GM19351 (cell line): ENCODE results near the gene DDX54.
A peak's percentile ranks its signal among the peaks of the same experiment; 100 is the strongest.
"Not testable (repeated sequence)": the region's sequence is repeated elsewhere in the genome, so short reads cannot be mapped to it uniquely, and the experiment has no call there.

Experiments
- ATAC-seq: cut with Tn5 transposase; IDR thresholded peaks from one replicate; pipeline ENCODE4 v1.9.1; 2021; ENCODE audit warnings: mild to moderate bottlenecking, moderate library complexity; ENCODE audit not compliant: unreplicated experiment

DDX54 gene

DNA sequence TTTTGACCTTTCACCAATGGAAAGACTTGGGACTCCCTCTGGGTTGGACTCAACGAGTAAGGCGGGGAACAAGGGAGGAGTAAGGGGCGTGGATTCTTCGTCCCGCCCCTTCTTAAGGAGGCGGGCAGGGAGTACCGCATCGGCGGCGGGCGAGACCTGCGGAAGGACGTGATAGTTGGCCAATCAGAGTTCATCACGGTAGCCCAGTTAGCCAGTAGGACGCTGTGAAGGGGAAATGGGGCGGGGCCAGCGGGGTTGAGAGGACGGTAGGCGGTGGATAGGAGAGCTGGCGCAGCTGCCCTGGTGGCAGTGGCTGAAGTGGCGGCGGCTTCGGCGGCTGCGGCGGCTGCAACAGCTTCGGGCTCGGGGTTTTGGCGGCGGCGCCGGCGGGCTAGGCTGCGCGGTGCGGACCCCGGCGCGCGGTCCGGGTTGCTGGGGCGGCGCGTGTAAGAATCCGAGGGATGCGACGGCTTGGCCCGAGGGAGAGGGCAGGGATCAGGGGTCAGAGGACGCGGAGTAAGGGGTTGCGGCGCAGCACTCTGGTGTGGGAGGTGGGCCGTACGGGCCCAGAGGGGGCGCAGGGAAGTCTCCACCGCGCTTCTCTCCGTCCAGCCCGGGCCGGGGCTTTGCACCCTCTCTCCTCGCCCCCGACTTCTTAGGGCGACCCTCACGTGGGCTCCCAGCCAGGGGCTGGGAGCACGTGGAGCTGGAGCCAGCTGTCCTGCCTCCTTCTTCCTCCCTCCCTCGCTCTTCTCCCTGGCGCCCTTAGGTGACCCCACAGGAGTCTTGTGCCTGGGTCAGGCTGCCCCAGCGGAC lies 36.1 kb upstream of the DDX54 start, which contains the start of gene TPCN1:
TPCN1 (plus strand) TSS at position 284 of the 816 bp plus-strand sequence. CDS start 5,389 bp downstream, outside the sequence.
- ATAC-seq, result peak; percentile 87

DNA sequence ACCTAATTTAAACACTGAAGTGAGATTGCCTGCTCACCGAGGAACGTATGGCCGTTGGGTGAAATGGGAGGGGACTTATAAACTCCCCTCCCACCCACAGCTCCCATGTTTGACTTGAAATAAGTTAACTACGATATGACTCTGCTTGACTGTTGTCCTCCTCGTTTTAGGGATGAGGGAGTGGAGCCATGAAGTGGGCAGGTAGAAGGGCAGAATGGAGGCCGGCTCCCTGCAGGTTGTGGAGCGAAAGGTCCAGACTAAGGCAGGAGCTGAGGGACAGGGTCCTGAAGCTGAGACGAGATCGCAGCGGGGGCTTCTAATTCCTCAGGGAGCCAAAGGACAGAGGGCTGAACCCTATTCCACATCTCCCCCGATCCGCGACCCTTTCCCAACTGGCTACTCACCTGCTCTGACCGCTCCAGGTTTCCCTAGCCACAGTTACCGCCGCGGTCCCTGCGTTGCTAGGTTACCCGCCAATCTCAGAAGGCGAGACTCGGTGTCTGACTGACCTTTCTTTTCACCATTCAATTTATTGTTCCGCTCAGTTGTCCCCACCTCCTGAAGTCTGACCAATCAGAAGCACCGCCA lies 35.4 kb upstream of the DDX54 start:
- ATAC-seq, result peak; percentile 1

DNA sequence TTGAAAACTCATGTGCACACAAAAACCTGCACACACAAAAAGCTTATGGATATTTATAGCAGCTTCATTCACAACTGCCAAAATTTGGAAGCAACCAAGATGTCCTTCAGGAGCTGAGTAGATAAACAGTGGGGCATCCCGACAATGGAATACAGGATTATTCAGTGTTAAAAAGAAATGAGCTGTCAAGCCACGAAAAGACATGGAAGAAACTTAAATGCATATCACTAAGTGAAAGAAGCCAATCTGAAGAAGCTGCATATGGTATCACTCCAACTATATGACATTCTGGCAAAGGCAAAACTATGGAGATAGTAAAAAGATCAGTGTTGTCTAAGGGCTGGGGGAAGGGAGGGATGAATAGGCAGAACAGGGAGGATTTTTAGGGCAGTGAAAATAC lies 30.7 kb upstream of the DDX54 start:
- no peak for ATAC-seq

DNA sequence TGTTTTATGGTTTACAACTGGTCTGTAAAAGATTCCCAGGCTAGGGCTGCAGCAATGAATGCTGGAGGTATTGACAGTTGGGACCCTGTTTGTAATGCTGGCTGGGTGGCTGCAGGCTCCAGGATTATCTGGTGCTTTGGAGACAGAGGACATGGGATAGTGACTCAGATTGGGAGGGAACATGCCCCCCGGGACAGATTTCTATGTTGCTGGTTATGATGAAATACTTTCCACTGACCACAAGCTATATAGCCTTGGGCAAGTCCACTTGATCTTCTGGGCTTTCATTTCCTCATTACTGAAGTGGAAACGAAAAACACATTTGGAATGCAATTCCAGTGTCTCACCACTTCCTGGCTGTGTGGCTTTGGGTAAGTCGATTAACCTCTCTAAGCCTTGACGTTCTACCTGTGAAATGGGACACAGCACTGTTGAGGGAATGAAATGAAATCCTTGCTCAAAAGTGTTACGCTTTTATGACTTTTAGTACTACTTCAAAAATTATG lies 29.7 kb upstream of the DDX54 start:
- peak; percentile 79 for ATAC-seq

DNA sequence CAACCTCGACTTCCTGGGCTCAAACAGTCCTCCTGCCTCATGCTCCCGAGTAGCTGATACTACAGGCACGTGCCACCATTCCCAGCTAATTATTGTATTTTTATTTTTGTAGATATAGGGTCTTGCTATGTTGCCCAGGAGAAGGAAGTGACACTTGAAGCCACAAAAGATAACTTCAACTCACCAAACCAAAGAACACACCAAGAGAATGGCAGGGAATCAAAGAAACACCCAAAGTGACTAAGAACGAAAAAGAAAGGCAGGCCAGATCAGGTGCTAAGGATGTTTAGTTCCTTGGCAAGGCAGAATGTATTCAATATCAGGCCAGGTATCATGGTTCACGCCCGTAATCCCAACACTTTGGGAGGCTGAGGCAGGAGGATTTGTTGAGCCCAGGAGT lies 25.9 kb upstream of the DDX54 start:
- no peak for ATAC-seq

DNA sequence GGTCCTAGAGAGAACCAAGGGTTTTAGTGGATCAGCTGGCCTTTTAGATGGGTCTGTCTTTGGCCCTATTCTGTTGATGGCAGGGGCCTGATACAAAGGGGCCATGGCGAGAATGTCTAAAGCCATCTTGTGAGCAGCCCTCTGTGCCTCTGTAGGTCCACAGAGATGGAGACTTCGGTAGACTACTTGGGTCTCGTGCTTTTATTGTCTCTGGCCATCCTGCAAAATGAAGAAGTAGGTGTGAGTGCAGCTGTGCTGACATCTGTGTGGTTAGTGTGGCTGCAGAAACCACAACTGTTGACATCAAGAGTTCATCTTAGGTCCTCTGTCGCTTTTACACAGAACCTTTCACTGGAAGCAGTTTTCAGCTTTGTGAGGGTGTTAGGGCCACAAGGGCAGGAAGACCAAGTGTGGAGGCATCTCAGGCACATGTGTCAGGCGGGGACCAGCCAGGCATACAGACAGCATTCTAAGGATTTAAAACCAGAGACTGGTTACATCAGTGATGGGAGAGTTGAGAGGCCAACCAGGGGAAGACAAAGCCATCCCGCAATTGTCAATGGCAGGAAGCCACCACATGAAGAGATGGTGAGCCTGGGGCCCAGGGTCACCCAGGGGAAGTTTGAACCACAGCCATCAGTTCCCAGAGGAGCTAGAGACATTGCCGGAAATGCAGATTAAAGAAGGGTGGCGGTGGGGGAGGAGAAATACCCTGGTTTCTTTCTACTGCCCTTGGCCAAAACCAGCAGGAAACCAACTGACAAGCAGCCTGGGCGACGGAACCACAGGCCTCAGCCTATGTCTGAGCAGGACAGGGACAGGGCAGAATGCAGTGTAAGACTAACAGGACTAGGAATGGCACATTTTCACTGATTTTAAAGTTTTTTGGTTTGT lies 23.0 kb upstream of the DDX54 start:
- peak; percentile 82 for ATAC-seq

DNA sequence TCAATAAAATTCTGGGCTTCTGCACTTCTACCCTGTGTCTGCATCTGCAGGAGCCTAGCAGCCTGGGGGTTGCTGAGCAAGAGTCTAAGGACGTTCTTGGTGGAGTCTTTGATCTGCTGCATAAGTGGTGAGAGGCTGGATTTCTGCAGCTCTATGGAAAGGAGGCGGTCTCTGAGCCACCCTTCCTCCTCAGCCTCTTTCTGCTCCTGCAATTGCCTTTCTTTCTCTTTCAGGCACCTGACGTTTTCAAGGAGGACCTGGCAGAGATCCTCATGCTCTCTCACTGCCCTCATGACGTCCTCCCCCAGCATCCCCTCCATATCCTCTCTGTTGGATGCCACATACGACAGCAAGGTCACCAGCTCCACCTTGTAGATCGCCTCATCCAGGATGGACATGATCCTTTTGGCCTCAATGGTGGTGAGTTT lies 22.3 kb upstream of the DDX54 start:
- ATAC-seq, result no peak

DNA sequence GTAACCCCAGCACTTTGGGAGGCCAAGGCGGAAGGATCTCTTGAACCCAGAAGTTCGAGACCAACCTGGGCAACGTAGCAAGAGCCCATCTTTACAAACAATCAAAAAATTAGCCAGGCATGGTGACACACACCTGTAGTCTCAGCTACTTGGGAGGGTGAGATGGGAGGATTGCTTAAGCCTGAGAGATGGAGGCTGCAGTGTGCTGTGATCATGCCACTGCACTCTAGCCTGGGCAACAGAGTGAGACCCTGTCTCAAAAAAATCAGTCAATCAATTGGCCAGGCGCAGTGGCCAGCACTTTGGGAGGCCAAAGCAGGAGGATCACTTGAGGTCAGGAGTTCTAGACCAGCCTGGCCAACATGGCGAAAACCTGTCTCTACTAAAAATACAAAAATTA lies 21.5 kb upstream of the DDX54 start:
- ATAC-seq, result not testable (repeated sequence)

DNA sequence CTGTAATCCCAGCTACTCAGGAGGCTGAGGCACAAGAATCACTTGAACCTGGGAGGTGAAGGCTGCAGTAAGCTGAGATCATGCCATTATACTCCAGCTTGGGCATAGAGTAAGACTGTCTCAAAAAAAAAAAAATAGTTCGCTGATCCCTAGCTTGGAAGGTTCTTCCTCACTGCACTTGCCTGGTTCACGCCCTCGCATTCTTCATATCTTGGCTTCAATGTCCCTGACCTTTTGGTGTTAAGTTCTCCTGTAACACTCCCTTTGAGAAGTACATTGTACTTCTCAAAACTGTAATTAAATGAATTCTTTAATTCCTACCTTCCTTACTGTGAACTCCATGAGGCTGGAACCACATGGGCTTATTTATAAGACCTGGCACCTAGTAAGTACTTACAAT lies 19.5 kb upstream of the DDX54 start:
- ATAC-seq, result no peak

DNA sequence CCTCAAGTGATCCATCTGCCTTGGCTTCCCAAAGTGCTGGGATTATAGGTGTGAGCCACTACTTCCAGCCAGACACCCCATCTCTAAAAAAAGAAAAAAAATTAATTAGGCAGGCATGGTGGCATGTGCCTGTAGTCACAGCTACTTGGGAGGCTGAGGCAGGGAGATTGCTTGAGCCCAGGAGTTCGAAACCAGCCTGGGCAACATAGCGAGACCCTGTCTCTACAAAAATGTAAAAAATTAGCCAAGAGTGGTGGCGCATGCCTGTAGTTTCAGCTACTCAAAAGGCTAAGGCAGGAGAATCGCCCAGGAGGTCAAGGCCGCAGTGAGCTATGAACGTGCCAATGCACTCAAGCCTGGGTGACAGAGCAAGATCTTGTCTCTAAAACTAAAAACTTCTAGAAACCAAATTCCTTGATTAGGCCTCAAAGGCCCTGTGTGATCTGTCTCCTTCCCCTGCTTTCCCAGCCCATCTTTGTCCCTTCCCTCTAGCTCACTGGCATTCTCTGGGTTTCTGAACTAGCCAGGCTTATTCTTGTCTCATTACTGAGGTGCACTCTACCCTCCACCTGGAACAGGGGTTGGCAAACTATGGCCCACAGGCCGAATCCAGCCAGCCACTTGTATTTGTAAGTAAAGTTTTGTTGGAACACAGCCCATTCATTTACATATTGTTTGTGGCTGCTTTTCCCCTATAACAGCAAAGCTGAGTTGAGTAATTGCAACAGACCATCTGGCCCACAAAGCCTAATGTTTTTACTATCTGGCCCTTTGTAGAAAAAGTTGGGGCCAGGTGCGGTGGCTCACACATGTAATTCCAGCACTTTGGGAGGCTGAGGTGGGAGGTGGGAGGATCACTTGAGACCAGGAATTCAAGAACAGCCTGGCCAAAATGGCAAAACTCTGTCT lies 18.8 kb upstream of the DDX54 start:
- no peak for ATAC-seq

DNA sequence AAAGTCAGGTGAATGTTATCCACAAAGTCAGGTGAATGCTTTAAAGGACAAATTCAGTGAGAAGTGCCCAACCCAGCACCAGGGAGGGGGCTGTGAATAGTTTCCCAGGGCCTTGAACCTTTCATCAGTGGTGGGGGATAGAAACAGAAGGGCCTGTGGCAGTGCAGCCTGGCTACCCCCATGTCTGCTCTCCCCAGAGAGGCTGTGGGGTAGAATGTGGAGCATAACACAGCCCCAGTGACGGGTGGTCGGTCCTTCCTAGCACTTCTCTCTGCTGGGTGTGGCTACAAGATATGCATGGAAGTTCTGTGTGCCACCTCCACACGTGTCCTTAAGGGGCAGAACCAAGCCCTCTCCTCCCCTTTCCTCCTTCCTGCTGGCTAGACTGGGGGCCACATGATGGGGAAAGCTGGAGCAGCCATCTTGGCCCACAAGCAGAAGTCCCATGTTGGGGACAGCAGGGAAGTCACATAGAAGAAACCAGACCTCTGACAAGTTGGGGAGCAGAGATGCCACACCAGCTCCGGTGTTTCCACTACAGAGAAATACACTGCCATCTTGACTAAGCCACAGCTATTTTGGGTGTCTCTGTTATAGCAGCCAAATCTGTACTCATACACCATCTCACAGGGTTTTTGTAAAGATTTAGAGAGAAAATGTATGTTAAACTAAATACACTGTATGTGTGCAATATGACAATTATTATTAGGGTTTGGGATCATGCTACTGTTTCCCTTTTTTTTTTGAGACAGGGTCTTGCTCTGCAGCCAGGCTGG lies 17.2 kb upstream of the DDX54 start:
- no peak for ATAC-seq

DNA sequence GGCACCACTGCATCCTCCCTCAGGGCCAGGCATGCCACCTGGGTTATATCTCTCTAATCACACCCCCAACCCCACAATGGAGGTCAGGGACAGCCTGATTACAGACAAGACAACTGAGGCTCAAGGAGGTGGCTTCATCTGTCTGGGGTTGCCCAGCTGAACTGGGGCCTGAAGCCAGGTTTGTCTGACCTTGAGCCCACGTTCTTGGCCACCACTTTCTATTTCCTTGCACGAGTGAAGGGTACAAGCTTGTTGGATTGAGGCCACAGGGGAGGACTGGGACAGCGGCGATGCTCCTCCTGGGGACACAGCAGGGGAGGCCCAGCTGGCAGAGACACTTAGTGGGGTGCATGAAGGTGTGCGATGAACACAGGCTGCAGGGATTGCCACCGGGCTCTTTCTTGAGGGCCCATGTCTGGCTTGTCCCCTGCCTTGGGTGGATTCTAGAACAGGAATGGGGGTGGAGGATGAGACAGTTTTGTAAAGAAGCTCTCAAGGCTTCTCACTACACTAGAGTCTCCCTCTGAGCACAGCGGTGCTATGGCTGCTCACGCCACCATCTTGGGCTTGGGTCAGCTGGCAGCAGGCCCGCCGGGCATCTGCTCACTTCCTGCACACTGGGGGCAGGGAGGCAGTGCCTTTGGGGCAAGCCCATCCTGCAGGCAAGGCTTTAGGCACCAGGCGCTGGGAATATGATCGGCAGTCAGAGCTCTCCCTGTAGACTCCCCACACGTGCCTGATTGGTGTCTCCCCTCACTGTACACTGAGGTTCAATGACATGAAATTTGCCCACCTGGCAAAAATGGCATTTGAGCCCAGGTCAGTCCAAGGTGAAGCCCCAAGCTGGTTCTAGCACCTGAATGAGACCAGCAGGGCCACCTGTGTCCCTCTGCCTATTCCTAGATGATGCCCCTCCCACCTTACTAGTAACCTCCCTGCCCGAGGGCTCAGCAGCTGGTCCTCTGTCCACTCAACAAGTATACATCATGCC lies 16.2 kb upstream of the DDX54 start:
- ATAC-seq, result no peak

DNA sequence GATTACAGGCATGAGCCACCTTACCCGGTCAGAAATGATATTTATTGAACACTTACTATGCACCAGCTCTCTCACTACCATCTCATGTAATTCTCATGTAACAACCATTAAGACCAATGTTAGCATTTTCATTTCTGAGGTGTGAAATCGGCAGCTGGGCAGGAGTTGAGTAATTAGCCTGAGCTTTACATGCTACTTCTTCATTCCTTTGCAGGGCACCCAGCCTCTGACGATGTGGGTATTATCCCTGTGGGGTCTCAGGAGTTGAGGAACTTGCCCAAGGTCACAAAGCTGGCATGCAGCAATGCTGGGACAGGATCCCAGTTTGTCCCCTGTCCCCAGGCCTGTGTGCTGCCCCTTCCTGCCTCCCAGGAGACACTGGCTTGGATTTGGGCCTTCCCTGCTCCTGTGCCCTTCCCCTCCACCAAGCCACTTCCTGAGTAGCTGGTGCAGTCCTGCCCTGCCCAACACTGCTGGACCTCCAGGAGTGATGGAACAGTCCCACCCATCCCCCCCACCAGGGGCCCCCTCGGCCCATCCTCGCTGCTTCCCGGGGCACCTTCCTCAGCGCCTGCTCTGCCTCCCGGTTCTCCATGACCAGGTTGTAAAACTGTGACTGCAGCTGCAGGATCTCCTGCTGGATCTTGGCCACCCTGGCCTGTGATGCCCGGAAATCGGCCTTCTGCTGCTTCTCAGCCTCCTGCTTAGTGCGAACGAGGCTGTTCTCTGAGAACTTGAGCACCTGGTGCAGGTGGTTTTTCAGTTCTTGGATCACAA lies 14.9 kb upstream of the DDX54 start:
- ATAC-seq, result no peak

DNA sequence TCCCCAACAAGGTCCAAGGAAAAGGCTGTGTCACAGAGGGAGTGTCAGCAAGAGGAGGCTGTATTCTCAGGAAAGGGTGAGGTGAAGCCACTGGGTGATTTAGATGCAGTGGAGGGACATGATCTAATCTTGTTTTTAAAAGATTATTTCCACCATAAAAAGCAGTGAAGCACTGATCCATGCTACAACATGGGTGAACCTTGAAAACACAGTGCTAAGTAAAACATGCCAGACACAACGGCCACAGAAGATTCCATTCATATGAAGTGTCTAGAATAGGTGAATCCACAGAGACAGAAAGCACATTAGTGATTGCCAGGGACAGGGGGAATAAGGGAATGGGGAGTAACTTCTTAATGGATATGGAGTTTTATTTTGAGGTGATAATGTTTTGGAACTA lies 13.0 kb upstream of the DDX54 start:
- ATAC-seq, result no peak

DNA sequence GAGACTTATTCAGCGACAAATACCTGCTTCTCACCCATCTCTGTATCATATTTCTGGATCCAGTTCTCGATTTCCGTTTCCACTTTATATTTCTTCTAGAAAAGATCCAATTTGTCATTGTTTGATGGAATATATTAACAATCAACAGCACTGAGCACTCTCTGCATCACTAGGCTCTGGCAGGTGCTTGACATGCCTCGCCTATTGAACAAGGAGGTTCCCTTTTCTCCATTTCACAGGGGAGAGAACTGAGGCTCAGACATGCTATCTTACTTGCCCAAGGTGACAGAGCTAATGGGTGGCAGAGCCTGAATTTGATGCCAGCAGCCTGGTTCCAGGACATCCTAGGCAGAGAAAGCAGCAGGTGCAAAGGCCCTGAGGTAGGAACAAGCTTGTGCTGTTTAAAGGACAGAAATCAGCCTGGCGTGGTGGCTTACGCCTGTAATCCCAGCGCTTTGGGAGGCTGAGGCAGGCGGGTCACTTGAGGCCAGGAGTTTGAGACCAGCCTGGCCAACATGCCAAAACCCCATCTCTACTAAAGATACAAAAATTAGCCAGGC lies 12.3 kb upstream of the DDX54 start:
- no peak for ATAC-seq

DNA sequence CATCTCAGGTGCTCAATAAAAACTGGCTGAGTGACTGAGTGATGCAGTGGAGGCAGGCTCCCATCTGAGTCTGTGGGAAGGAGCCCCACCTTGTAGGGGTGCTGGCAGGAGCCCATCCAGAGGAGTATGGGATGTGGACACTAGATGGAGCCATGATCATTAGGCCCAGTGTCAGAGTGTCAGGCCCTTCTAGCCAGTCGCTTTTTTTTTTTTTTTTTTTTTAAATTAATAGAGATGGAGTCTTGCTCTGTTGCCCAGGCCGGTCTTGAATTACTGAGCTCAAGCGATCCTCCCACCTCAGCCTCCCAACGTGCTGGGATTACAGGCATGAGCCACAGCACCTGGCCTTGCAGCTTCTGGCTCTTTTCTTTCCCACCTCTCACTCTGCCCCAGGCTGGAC lies 11.7 kb upstream of the DDX54 start:
- ATAC-seq, result peak; percentile 89

DNA sequence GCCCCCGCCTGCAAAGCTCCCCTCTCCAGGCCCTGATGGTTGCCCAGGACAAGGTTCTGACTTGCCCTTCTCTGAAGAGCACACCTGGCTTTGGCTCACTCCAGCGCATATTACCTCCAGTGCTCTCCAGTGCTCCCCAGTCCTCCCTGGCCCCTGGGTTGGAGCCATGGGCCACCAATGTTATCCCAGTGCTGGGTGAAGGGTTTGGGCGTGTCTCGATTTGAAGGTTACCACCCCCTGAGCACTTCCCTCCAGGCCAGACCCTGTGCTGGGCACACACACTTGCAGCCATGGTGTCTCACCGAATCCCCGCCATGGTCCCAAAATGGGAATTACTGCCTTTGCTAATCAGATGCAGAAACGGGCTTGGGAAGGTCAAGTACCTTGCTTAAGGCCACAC lies 11.3 kb upstream of the DDX54 start:
- ATAC-seq, result no peak
